NCI-H510A treated with DMSO at 0.1 percent for 48 hours (cell line): ENCODE measurements around the gene TTLL3.
"Not testable (repeated sequence)": the region's sequence is repeated elsewhere in the genome, so short reads cannot be mapped to it uniquely, and the experiment has no call there.

Experiments
- DNase-seq: peaks from one replicate; lab custom pipeline; 2025; lab: John Stamatoyannopoulos, UW

Gene TTLL3, protein sequence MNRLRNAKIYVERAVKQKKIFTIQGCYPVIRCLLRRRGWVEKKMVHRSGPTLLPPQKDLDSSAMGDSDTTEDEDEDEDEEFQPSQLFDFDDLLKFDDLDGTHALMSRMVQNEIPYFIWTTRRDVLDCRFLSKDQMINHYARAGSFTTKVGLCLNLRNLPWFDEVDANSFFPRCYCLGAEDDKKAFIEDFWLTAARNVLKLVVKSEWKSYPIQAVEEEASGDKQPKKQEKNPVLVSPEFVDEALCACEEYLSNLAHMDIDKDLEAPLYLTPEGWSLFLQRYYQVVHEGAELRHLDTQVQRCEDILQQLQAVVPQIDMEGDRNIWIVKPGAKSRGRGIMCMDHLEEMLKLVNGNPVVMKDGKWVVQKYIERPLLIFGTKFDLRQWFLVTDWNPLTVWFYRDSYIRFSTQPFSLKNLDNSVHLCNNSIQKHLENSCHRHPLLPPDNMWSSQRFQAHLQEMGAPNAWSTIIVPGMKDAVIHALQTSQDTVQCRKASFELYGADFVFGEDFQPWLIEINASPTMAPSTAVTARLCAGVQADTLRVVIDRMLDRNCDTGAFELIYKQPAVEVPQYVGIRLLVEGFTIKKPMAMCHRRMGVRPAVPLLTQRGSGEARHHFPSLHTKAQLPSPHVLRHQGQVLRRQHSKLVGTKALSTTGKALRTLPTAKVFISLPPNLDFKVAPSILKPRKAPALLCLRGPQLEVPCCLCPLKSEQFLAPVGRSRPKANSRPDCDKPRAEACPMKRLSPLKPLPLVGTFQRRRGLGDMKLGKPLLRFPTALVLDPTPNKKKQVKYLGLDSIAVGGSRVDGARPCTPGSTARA

DNA sequence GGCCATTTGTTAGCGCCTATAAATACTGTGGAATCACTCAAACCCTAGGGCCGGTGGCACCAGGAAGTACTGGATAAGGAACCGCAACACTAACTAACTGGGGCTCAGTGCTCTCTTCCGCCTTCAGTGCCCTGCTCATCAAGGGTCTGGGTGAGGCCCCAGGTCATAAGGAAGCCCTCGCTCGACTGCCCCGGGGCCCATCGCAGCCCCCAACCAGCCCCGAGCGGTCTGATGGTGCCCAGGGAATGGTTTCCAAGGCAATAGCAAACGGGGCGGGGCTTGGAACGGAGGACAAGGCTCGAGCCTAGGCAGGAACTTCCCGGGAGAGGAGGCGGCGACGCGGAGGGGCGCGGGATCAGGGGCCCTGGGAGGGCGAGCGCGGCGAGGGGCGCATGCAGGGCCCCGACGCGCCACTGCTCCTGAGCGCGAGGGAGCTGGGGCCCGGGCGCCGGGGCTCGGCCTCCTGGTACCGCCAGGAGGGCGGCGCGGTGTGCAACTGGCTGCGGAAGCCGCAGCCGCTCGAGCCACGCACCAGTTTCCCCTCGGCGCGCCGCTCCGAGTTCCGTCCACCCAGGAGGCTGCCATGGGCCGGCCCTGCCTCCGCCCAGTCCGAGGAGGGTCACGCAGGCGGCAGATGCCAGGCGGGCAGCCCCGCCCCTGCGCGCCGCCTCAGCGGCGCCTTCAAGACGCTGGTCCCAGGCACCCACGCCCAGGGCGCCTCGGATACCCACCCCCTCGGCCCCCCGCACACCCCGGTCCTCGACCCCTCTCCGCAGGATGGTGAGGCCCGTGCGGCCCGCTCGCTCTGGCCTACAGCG is at the start of gene TTLL3:
Gene TTLL3, plus strand, starts transcription at position 648 of the 818 bp plus-strand sequence. CDS start 400 bp downstream, outside the sequence.
- DNase-seq = peak; percentile 43

DNA sequence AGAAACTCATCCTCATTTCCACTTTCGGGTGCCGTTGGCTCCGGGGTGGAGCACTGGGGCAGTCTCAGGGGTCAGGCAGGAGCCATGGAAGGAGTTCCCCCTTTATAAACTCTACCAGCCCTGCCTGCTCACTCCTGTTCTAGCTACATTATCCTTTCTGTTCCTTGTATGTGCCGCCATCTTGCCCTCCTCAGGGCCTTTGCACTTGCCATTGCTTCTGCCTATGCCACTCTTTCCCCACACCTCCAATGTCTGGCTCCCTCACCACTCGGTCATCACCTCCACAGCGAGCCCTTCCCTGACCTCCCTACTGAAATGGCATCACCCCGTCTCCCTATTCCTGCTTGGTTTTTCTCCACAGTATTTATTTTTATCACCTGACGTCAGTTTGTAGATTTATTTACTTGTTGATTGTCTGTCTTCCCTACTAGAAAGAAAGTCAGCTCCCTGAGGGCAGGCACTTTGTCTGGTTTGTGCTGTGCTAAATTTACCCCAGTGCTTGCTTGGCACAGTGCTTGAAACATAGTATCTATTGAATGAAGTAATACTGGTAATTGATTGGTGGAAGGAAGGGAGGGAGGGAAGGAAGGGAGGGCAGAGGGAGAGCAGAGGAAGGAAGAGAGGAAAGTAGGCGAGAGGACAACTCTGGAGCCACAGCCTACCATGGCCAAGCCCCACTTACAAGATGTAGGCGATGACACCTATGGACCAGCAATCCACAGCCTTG is 49.1 kb upstream of the TTLL3 start:
- DNase-seq = no peak

DNA sequence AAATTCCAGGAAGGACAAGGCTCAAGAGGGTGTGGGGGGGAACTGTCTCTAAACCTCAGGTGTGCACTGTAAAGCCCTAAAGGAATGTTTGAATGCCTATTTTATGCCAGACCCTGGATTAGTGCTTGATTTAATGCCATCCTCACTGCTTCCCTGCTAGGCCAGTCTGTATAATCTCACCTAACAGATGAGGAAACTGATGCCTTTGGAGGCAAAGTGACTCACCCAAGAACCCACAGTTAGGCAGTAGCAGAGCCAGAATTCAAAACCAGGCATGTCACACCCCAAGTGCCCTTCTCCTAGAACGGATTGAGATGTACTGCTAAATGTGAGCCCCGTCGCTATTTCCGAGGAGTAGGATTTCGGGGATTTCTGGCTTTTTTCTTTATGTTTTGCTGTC is 48.1 kb upstream of the TTLL3 start:
- no peak for DNase-seq

DNA sequence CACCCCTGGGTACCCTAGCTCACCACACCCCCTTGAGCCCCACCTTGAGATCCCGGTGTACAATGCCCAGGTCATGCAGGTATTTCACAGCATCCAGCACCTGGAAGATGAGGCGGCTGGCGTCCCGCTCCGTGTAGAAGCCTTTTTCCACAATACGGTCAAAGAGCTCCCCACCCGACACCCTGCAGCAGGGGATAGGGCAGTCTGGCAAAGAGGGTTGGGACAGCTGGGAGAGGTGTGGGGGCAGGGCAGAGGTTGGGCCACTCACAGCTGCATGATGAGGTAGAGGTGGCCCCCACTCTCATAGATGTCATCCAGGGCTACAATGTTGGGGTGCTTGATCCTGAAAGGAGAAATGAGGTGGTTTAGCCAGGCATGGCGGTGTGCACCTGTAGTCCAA is 47.2 kb upstream of the TTLL3 start:
- DNase-seq = no peak

DNA sequence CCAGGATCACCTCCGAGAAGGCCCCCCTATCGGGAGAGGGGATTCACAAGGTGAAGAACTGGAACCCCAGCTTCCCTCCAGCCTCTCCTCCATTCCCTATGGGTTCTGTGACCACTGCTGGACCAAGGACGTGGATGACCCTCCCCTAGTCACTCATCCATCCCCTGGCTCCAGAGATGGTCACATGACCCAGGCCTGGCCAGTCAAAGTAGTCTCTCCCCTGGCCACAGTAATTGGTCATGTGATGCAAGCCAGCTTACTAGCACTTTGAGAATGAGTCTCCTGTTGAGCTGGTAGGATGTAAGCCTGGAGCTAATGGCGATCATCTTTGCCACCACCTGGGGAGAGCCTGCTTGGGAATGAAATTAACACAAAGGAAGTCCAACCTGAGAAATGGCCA is 44.2 kb upstream of the TTLL3 start:
- DNase-seq = no peak

DNA sequence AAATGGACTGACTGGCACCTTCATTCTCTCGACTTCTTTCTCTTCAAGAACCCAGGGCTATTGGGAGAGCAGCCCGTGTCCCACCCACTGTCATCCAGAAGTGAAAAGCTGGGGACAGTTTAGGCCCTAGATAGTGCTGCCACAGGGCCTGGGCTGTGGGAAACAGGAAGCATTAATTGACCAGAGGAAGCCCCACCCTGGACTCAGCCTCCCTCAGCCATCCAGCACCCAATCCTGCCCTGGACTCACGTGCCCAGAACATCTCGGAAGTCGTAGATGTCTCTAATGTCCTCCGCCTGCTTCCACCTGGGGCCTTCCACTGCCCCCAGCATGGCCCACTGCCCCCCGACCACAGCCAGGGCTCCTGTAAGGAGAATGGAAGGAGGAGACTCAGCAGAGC is 42.6 kb upstream of the TTLL3 start:
- no peak for DNase-seq

DNA sequence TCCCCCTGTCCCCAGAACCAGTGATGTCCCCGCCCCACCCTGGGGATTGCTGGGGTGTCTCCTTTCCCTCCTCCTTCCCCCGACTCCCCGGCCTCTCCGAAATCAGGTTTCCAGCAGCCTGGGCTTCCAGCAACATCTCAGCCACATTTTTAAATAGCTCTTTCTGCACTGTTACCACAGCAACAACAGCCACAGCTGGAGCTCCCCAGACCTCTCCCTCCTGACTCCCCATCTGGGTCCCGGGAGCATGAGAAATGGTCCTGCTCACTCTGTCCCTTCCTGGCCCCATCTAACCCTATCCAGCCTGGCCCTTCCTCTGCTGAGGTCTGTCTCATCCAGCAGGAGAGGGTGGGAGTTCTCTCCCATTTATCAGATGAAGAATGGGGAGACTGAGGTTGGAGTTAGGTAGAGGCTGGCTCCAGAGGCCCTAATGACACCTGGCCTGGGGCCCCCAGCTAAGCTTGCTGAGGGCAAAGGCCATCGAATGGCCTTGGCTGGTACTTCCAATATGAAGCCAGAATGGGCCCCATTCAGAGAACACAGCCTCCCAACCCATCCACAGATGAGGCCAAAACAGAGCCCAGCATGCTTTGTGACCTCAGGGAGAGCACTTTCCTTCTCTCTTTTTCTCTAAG is 41.8 kb upstream of the TTLL3 start:
- no peak for DNase-seq

DNA sequence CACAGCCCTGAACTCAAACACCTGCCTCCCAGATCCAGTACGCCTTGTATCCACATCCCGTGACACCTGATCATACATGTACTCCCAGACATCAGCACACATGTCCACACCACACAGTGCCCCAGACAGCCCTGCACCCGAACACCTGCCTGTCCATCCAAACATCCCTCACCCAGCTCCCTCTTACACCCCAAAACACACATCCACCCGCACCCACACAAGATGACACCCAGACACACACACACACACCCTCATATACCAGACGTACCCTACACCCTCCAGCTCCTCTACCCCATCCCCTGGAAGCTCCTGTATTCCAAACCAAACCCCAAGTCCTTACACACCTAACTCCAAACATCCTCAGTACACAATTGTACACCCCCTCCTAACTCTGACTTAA is 41.0 kb upstream of the TTLL3 start:
- no peak for DNase-seq

DNA sequence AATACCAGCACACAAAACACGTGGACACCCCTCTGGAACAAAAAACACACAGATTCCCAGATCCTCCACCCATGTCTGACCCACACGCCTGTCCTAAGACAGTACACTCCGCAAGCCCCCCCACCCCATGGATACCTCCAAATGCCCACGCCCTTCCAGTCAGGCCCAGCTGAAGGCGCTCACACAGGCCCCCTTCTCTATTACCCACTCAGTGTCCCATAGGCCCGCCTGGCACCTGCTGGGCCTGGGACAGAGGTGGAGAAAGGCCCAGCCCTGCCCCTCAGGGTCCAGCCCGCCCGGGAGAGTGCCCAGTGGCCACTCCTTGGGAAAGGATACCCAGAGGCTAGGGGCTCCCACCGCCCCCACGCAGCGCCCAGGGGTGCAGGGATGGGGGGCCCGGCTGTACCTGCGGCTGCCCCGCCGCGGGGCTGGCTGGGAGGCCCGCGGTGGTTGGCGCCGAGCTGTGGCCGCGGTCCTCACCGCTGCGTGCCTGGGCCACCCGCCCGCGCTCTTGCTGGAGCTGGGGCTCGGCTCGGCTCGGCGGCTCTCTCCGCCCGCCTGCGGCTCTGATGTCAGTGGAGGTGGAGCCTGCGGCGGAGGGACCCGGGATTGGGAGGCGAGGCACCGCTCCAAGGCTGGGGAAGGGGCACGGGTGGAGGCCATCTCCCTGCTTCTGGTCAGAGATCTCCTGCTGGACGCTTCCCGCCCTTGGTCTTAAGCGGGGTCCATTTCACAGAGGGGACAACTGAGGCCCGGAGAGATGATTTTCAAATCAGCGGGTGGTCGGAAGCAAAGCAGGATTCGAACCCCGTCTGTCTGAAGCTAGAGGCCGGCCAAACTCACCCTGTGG is 40.4 kb upstream of the TTLL3 start, which contains the start of gene CAMK1:
Gene CAMK1, minus strand, starts transcription at position 522 of the 850 bp plus-strand sequence. CDS start 2,198 bp downstream, outside the sequence.
- peak; percentile 34 for DNase-seq

DNA sequence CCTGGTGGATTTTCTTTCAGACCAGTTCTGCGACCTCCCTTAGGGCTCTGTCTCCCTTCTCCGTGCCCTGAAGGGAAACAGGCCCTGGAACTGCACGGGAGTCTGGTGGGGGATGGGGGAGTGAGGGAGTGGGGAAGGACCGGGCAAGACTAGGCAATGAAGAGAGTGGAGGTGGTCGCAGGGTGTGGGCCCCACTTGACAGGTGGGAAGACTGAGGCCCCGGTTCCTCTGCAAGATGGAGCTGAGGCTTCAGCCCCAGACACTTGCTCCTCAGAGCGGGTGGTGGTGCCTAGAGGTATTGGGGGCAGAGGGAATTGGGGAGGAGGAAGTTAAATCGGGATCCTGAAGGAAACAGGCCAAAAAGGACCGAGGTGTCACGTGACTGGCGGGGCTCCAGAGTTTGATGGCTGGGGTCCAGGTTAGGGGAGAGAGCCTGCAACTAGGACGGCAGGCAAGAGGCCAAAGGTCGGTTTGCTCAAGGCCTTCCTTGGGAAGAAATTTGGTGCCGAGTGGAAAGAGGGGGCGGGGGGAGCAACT is 39.7 kb upstream of the TTLL3 start:
- no peak for DNase-seq

DNA sequence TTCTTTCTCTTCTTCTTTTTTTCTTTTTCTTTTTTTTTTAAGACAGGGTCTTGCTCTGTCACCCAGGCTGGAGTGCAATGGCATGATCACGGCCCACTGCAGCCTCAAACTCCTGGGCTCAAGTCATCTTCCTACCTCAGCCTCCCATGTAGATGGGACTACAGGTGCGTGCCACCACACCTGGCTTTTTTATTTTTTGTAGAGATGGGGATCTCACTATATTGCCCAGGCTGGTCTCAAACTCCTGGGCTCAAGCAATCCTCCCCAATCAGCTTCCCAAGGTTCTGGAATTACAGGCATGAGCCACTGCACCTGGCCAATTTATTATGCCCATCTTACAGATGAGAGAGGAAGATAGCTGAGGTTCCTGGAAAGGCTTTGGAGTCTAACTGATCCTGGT is 39.1 kb upstream of the TTLL3 start:
- not testable (repeated sequence) for DNase-seq

DNA sequence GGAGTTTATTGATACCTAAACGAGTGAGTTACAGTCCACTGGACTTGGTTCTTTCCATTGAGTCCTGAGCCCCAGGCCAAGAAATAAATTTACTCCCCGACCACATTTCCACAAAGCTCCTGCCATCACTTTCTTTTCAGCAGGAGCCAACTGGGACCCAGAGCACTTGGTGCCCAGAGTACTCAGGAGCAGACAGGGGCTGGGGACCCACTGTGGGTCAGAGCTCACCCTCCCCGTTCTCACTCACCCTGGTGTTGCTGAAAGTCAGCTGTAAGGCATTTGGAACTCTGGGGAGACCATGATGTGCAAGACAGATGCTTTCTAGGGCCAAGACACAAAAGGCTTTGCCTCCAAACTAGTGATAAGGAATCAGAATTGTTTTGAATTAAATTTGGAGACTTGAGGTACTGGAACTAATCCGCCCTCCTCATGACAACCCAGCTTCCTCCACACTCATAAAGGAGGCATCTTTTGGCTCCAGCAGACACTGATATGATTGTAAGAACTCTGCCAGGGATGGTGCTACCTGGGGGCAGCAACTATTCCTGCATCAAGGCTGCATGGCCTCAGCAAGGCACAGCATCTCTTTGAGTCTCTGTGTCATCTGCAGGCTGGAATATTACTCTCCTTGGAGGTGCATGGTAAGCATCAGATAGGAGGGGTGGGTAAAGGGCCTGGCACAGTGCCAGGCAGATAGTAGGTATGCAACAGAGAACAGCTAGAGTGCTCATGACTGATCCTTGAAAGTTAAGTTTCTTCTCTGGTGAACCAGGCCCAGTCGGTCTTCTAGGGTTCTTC is 33.0 kb upstream of the TTLL3 start:
- no peak for DNase-seq

DNA sequence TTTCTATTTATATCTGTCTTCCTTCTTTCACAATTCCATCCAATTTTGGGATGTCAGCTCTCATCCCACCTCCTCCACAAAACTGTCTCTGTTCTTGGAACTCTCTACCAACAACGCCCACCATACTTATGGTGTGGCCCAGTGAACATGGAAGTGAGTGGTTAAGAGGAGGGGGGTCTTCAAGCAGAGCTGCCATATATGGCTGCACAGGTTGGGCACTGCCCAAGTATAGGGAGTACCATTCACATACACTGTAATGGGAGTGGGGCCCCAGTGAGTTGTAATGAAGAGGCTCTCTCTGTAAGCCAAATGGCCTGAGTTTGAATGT is 32.4 kb upstream of the TTLL3 start:
- no peak for DNase-seq

DNA sequence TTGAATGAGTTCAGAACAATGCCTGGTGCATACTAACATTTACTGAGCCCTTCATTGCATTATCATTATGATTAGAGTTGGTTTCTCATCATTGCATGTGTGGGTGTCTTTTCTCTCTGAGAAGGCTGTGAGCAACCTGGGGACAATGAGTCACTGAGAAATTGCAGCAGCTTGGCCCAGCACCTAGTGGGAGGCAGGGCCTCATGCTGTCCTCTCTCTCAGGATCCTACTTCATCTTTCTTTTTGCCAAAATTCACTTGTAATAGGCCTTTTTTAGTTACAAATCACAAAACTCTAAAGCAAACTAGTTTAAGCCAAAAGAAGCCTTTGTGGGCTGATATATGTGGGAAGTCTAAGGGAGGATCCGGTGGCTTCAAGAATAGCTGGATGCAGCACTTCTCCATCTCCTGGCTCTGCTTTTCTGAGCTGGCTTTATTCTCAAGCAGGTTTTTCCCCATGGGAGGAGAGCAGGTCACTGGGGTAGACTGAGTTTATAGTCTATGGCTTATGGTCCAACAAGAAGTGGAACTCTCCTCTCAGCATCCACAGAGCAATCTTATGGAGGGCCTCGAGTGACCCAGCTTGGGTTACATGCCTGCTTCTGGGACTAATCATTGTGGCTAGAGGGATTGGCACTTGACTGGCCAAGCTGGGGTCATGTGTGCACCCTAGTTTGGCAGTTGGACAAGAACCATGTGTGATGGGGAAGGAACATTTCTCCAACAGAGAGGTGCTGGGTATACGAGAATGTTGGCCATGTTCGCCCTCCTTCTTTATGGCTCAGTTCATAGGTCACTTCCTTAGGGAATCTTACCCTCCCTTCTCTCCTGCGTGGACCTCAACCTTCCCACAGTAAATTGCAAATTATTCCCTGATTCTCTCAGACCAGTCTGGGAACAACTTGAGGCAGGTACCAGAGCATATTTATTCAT is 31.7 kb upstream of the TTLL3 start:
- DNase-seq = no peak

DNA sequence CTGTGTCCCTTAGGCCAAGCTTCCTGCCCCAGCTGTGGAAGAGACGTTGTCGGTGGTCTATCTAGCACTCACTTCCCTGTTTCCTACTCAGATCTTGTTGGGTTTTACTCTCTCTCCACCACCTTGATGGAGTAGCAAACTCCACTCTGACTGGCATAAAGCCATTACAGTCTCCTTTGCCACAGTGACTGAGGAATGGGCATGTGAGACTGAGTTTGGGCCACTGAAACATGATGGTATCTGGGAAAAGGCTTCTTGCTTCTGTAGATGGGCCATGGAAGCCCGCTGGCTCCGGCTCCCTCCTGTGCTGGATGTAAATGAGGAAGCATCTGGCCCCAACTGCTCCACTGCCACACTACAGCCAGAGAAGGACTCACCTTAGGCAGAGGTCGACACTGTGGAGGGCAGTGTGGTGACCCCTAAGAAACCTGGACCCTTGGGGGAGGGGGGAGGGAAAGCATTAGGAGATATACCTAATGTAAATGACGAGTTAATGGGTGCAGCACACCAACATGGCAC is 30.9 kb upstream of the TTLL3 start:
- DNase-seq = no peak

DNA sequence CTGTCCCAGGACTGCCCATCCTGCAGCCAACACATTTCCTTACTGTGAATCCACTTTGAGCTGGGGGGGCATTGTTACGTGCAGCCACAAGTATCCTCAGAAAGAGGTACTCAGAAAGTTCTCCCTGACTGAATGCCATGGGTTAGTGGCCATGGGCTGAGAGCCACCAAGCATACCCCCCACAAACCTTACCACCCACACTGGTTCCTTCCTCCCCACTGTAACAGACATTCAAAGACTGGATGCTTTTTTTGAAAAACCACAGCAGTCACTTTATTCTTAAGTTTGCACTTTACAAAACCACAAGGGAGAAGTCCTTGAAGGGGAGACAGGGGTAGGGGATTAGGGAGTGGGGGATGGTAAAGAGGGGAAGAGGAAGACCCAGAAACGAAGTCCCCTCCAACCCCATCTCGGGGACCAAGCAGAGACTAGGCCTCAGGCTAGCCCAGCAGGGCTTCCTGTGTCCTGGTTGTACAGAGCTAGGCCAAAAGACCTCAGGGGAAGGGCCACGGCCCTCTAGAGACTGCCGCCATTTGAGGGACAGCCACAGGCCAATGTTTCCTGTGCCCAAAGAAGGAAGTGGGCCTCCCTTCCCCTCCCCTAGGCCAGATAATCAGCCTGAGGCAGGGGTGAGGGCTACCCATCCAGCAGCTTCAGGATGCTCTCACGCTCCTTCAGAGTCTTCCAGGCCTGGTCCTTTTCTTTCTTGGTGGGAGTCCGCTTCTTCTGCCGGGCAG is 30.2 kb upstream of the TTLL3 start:
- no peak for DNase-seq

DNA sequence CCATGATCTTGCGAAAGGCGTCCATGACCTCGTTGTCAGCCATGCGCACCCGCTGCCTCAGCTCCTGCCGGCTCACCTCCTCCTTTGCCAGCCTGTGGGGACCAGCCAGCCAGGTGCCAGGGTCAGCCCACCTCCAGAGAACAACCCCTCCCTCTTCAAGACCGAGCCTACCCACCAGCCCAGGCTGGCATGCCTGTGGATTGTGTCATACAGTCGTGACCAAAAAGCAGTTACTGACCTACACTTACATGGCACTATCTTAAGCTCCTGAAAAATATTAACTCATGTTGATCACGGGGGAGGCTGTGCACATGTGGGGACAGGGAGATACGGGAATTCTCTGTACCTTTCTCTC is 29.6 kb upstream of the TTLL3 start:
- DNase-seq = no peak
